ENCODE measurements around the gene EPB41L5. TPM values are rescaled to one million over a fixed set of nuclear protein-coding genes. Genes with fewer than 3 reads are reported as not detected.
"Not testable (repeated sequence)": the region's sequence is repeated elsewhere in the genome, so short reads cannot be mapped to it uniquely, and the experiment has no call there.

EPB41L5 gene
- total RNA-seq, 1 donor from 2014 or later: 50.5 TPM

GRCh38 chr2:120189189-120189588 lies 176.3 kb downstream of the EPB41L5 start:
- ATAC-seq (no peak), DNase-seq (ENCODE audit: low spot score) (no peak)

GRCh38 chr2:120192280-120192679 lies 179.4 kb downstream of the EPB41L5 start:
- ATAC-seq: no peak
- DNase-seq (ENCODE audit: low spot score): no peak

DNA sequence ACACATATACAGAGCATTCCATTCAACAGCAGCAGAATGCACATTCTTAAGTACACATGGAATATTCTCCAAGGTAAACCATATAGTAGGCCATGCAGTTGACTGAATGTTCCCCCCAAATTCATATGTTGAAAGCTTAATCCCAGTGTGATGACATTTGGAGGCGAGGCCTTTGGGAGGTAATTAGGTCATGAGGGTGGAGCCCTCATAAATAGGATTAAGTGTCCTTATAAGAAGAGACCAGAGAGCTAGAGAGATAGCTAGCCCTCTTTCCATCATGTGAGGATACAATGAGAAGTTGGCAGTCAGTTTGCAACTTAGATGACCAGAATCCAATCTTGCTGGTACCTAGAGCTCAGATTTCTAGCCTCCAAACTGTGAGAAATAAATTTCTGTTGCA lies 182.7 kb downstream of the EPB41L5 start:
- DNase-seq (ENCODE audit: low spot score): no peak
- no peak for ATAC-seq

- not testable (repeated sequence) for ATAC-seq; DNase-seq (ENCODE audit: low spot score)
Observed at GRCh38 chr2:120199817-120200459, 187.1 kb downstream of the EPB41L5 start.

GRCh38 chr2:120203251-120204021 lies 190.6 kb downstream of the EPB41L5 start:
- ATAC-seq: peak; percentile 40
- DNase-seq (ENCODE audit: low spot score): no peak

DNA sequence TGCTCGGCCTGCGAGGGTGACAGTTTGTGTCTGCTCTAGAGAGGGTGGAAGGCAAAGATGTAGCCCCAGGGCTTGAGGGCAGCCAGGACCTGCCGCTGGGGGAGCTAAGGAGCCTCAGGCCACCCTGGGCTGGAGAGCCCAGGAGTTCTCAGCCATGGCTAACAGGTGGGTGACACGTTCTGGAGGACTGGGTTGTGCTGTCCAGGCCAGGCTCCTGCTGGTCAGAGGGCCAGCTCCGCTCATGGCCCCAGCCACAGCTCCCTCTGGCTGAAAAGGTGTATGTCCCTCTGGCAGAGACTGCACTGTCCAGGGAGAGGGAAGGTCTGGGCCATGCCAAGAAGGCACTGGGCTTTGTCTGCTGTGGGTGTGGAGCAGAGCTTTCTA lies 191.1 kb downstream of the EPB41L5 start:
- DNase-seq (ENCODE audit: low spot score): no peak
- ATAC-seq: peak; percentile 30

DNA sequence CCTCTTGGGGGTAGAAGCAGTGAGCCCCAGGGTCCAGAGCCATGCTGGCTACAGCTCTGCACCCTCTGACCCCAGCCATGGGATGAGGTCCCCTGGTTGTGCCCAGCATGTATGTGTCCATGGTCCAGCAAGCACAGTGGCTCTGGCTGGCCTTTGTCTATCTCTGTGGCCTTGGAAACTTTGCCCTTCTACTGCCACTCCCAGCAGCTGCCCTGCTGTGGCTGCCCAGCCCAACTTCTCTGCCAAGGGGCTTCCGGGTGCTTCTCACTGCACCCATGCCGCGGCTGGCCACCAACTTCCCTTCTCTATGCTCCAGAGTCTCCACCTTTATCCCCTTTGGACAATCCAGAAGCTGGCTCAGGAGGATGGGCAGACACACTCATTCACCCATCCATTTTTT lies 191.5 kb downstream of the EPB41L5 start:
- peak; percentile 48 for ATAC-seq
- DNase-seq (ENCODE audit: low spot score): no peak

DNA sequence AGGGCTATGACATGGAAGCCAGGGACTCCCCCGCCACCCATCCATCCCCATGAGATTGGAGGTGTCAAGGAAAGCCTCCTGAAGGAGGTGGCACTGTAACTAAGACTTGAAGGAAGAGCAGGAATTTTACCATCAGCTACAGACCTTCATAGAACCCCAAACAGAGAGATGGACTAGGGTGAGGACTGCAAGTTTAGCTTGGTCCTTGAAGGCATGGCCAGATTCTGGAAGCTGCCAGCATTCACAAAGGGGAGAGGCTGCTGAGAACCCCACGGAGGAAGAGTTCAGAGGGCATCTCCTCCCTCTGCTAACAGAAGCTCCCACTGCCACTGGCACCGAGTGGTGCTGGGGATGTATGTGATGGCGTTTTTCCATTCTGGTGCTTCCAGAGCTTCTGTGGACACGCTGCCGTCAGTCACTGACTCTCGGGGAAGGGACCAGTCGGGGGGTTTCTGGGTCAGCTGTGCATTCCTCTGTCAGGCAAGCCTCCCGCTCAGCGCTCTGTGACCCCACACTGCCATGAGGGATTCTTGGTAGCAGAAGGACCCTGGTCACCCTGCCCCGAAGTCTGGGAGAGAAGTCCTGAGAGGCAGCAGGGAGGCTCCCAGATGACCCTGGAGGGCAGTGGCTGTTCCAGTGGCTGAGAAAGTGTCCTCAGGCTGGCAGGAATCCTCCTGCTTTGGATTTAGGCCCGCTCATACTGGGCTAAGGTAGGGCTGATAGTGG lies 192.2 kb downstream of the EPB41L5 start:
- DNase-seq (ENCODE audit: low spot score) (no peak), ATAC-seq (no peak)

DNA sequence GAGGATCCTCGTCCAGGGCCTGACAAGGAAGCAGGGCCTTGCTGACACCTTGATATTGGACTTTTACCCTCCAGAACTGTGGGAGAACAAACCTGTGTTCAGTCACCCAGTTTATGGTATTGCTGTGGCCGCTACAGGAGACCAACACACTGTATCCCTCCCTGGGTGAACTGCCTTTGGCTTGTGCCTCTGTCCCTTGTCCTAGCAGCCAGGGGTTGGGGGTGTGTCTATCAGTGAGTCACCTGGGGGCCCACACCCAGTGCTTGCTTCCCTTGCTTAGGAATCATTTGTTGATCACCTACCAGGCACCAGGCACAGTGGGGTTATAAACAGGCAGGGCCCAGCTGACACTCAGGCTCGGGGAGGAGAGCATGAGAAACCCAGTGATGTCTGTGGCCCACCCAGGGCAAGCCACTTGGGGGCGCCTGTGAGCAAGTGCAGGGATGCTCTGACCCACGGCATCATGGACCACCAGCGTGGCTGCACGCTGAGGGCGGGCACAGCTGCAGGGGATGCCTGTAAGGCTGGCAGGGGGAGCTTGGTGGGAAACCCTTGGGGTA lies 193.2 kb downstream of the EPB41L5 start:
- ATAC-seq: peak; percentile 35

DNA sequence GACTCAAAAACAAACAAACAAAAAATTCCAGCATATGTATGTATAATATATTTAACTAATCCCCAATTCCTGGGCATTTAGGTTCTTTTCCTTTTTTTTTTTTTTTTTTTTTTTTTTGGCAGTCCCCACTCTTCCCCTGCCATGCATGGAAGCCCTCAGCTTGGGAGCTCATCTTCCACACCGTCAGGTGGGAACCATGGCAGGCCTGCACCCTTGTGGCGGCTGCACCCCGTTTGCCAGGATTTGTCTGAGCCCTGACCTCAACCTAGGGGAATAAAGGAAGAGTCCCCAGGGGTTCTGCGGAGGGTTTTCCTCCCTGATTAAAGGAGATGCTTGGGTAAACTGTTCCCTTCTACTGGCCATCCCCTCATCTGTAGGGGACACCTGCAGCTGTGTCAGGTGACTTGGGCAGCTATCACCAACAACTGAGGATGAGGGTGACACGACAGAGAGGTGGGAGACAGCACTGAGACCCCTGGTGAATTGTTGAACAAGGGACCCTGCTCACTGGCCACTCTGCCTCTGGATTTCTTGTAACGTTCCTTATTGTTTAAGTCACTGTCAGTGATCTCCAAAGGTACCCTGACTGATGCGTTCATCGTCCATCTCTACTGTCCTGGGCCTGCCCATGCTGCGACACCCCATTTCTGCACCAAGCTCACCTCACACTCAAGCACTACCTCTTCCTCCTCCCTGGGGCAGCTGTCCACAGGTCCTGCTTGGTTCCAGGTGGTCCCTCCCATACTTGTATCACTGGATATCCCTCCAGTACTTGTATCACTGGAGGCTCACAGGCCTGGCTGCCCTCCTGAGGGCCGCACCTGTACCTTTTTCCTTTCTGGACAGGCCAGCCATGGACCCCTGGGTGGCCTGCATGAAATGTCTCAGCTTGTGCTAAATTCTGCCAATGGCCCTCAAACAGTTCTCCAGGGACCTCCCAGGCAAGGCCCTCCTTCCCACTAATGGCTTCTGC lies 195.8 kb downstream of the EPB41L5 start:
- ATAC-seq: no peak
- DNase-seq (ENCODE audit: low spot score): no peak

More for the DNA sequence above, 193.2 kb downstream of the EPB41L5 start:
- DNase-seq (ENCODE audit: low spot score): no peak

DNA sequence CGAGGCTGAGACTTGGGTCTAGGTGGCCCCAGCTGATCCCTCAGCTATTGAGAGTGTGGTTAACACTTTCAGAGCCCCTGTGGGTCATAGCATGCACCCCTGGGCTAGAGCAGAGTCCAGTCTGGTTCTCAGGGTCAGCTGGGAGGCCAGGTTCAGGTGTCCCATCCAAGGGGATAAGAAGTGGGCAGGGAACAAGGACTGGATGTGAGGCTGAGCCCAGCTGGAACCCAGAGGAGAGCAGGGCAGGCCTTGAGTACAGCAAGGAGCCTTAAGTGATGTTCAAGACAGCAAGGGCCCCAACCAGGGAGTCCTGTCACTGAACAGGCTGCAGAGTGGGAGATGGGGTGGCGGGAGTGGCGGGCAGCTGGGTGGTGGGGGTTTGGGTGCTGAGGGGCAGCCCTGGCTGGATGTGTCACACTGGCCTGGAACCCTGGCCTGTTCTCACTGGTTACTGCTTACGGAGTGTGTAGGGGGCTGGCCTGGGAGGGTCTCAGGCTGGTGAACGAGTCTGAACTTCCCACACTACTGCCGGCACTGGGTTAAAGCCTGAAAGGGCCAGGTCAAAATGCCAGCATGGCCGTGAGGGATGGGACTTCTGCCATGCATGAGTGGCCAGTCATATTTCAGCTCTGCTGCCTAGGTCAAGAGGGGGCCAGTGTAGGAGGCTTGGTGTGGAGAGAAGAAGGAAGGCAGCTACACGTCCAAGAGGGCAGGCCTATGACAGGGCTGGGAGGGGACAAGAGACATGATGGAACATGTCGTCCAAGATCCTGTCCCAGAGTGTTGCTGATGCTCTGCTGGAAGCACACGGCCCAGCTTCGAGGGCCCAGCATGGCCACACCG lies 196.8 kb downstream of the EPB41L5 start:
- no peak for DNase-seq (ENCODE audit: low spot score)
- no peak for ATAC-seq

GRCh38 chr2:120210270-120210693 lies 197.4 kb downstream of the EPB41L5 start:
- no peak for ATAC-seq

GRCh38 chr2:120218181-120218580 lies 205.3 kb downstream of the EPB41L5 start:
- ATAC-seq: no peak
- peak; percentile 38 for DNase-seq (ENCODE audit: low spot score)

More at GRCh38 chr2:120210270-120210693, 197.4 kb downstream of the EPB41L5 start:
- DNase-seq (ENCODE audit: low spot score): no peak

- DNase-seq (ENCODE audit: low spot score) (no peak), ATAC-seq (no peak)
Observed at GRCh38 chr2:120219291-120219690, 206.4 kb downstream of the EPB41L5 start.

DNA sequence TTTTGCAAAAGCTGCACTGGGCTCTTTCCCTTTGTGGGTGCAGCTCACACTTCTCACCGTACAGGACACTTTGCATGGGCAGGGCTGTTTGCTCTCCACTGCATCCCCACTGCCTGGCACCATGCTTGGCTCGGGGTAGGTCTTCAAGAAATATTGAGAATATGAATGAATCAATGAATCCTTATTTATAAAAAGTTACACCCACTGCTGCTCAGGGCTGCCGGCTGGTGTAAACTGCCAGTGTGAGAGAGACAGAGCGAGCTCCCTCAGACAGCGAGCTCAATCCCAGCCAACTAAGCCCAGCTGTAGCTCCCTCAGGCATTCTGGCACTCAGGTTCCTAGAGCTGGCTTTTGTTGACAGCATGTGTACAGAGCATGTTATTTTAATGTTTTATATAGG lies 206.9 kb downstream of the EPB41L5 start:
- ATAC-seq (no peak), DNase-seq (ENCODE audit: low spot score) (no peak)

DNA sequence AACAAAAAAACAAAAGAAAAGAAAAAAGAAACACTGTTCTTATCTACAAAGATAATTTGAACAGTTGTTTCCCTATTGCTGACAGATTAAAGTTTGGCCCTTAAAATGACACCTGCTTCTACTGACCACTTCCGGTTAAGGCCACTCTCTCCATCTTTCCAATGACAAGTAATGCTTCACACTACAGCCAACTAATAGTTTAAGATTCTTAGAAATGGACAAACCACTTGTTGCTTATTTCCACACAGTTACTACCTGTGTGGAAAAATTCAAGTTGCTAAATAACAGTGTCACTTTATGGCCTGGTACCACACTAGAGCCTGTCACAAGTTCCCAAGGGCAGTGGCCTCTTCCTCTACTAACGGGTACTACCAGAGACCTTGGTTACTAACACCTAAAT lies 207.9 kb downstream of the EPB41L5 start:
- DNase-seq (ENCODE audit: low spot score) (no peak), ATAC-seq (no peak)

- DNase-seq (ENCODE audit: low spot score): peak; percentile 26
- no peak for ATAC-seq
Observed at GRCh38 chr2:120221616-120222015, 208.7 kb downstream of the EPB41L5 start.

- no peak for ATAC-seq
- DNase-seq (ENCODE audit: low spot score): no peak
Observed at GRCh38 chr2:120222186-120223033, 209.5 kb downstream of the EPB41L5 start.

All from left lobe of liver (tissue), 2 donors.